GM12864 (cell line): Measurements from ENCODE around the gene TSPAN1.

Source experiments
- DNase-seq: peaks from one replicate; pipeline ENCODE4 v3.0.0-alpha.2; 2011; ENCODE audit warnings: low read depth
- H3K4me3 ChIP-seq: 2 replicates; pipeline ENCODE4 v1.5.1; 2011; ENCODE audit warnings: mild to moderate bottlenecking, low read depth, low read length, control low read depth
- CTCF ChIP-seq: IDR thresholded peaks from 2 replicates; pipeline ENCODE4 v1.5.1; 2011; ENCODE audit warnings: low read depth, mild to moderate bottlenecking, moderate library complexity, low read length, control low read depth, inconsistent platforms; ENCODE audit errors: missing control alignments

TSPAN1 gene

GRCh38 chr1:46132529-46133180 is 42.2 kb upstream of the TSPAN1 start, which contains the start of gene PIK3R3:
TSS of gene PIK3R3 (minus strand) at chr1:46132629. CDS start at chr1:46131952, 677 bp downstream.
- DNase-seq: peak; percentile 96
- peak within 1 kb of the TSS; percentile 83 for H3K4me3 ChIP-seq
- TF ChIP-seq CTCF: no peak

GRCh38 chr1:46133181-46133658 is 41.7 kb upstream of the TSPAN1 start:
- no peak for DNase-seq
- TF ChIP-seq CTCF: no peak
- H3K4me3 ChIP-seq: peak overlapping the region; percentile 83

- peak overlapping the region; percentile 83 for H3K4me3 ChIP-seq
- TF ChIP-seq CTCF: no peak
- no peak for DNase-seq
Observed at GRCh38 chr1:46133781-46134350, 41.0 kb upstream of the TSPAN1 start.

- H3K4me3 ChIP-seq: no peak overlapping the region
- no peak for DNase-seq
- TF ChIP-seq CTCF: no peak
Observed at GRCh38 chr1:46134660-46135331, 40.1 kb upstream of the TSPAN1 start.

- no peak for TF ChIP-seq CTCF
- no peak for DNase-seq
- H3K4me3 ChIP-seq: no peak overlapping the region
Observed at GRCh38 chr1:46136711-46137110, 38.2 kb upstream of the TSPAN1 start.

GRCh38 chr1:46137916-46138315 is 37.0 kb upstream of the TSPAN1 start:
- no peak overlapping the region for H3K4me3 ChIP-seq
- no peak for DNase-seq

More at GRCh38 chr1:46137916-46138315, 37.0 kb upstream of the TSPAN1 start:
- no peak for TF ChIP-seq CTCF
